K562 (cell line): ENCODE results near the gene SIRT4. TPM values are rescaled to one million over a fixed set of nuclear protein-coding genes. Genes with fewer than 3 reads are reported as not detected.

ENCODE experiments used
- CBFB ChIP-seq: sonication (generic); formaldehyde crosslinking; IDR thresholded peaks from 2 replicates; pipeline ENCODE4 v1.4.0; 2020; ENCODE audit warnings: mild to moderate bottlenecking, missing genetic modification reagents
- RBM34 ChIP-seq: fragments of 200-400 bp; formaldehyde crosslinking; IDR thresholded peaks from 2 replicates; pipeline ENCODE4 v1.6.1; 2018; ENCODE audit warnings: low read length, borderline replicate concordance; ENCODE audit not compliant: insufficient read depth
- SMAD4 ChIP-seq: fragments of 250-450 bp; sonication (Bioruptor Pico); conservative IDR thresholded peaks from 2 replicates; pipeline ENCODE4 v1.8.0; 2021; ENCODE audit warnings: inconsistent platforms, mild to moderate bottlenecking, moderate library complexity
- TAL1 ChIP-seq: fragments of 450-650 bp; IDR thresholded peaks from 2 replicates; pipeline ENCODE4 v1.6.1; 2016; ENCODE audit warnings: mild to moderate bottlenecking
- TEAD1 ChIP-seq, 2 experiments: fragments of 450-650 bp in 1 of 2; sonication (generic) in 1 of 2; formaldehyde crosslinking; IDR thresholded peaks; 2 replicates each; pipeline versions ENCODE4 v1.4.0 to v1.8.0; 2020 to 2022; ENCODE audit warnings: mild to moderate bottlenecking in 2 of 2, missing genetic modification reagents in 1 of 2
- ZZZ3 ChIP-seq: fragments of 450-650 bp; IDR thresholded peaks from 2 replicates; pipeline ENCODE4 v1.6.1; 2016; ENCODE audit warnings: antibody characterized with exemption, mild to moderate bottlenecking, moderate library complexity
- polyA plus RNA-seq, 8 experiments: library from polyadenylated mRNA; depleted of rRNA in 4 of 8; stranded (reverse) in 5 of 8; unstranded in 3 of 8; fragments of >200 nt; fragmentation: Nextera tagmentation in 2 of 8; fragmentation: Illumina TruSeq in 1 of 8; extraction: Ambion mirVana in 2 of 8; extraction: Trizol in 1 of 8; gene quantifications; 2 replicates each; pipeline versions ENCODE4 v1.2.1 to v1.2.3, GENCODE V29; 2011 to 2014; ENCODE audit warnings: inconsistent platforms in 1 of 8, missing spikeins in 1 of 8
- total RNA-seq, 7 experiments: library from RNA; depleted of rRNA in 6 of 7; stranded (reverse); fragments of >200 nt in 6 of 7; fragmentation: Illumina TruSeq in 2 of 7; extraction: Trizol in 2 of 7; gene quantifications; 2 replicates each; pipeline versions ENCODE4 v1.2.1 to v1.2.3, GENCODE V29; 2011 to 2021; ENCODE audit warnings: low replicate concordance in 1 of 7
- TF ChIP-seq, protein P1 (sequence below): fragments of 450-650 bp; IDR thresholded peaks from 2 replicates; pipeline ENCODE4 v1.6.1; 2017; ENCODE audit warnings: antibody characterized with exemption, mild to moderate bottlenecking
- TF ChIP-seq, protein P2 (sequence below), 2 experiments: fragments of 450-650 bp; IDR thresholded peaks; 2 replicates each; pipeline ENCODE4 v1.6.1; 2016; ENCODE audit warnings: mild to moderate bottlenecking in 2 of 2, borderline replicate concordance in 1 of 2, low read depth in 1 of 2, moderate library complexity in 1 of 2
- TF ChIP-seq, protein P3 (sequence below): fragments of 450-650 bp; IDR thresholded peaks from 2 replicates; pipeline ENCODE4 v1.6.1; 2016; ENCODE audit warnings: borderline replicate concordance
- TF ChIP-seq, protein P4 (sequence below): fragments of 450-650 bp; IDR thresholded peaks from 2 replicates; pipeline ENCODE4 v1.6.1; 2016

Gene SIRT4
- total and polyA plus RNA-seq, 9 of the 15 experiments (the other 6 are each of a cell fraction or from before 2014, with no cell fraction given) = 0.86 to 5.2 (median 2.4) TPM

DNA sequence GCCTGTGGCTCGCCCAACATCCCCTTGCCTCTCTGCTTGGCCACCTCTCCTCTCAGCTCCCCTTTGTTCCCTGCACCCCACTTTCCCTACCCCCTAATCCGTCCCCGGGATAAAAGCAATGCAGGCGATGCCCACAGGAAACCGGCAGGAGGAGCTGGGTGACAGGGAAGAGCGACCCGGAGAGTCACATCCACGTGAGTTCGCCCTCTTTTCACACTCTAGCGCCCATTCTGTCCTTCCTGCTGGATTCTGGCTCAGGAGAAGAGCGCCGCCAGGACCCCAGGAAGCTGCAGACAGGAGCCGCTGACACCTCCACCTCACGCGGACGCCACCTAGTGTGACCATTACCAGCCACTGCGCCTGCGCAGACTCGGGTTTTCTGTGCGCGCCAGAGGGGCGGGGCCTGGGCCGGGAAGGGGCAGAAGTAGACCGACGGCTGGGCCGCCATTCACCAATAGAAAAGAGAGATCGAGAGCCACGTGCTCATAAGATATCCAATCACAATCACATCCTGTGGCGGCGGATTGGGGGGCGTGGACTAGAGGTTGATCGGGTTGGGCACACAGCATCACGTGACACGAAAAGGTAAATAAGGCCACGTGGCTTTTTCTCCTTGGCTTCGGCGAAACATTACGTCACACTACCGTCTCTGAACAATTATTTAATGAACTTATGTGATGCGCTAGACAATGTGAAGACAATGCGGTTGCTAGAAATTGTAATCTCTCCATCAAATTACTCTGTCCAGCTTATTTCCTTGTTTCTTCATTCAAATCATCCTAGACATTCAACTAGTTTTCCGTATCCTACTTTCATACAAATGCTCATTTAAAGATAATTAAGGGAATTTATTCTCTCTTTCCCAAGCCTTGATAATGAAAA lies 15.3 kb downstream of the SIRT4 start (continued):
- TF ChIP-seq, protein P1, sequence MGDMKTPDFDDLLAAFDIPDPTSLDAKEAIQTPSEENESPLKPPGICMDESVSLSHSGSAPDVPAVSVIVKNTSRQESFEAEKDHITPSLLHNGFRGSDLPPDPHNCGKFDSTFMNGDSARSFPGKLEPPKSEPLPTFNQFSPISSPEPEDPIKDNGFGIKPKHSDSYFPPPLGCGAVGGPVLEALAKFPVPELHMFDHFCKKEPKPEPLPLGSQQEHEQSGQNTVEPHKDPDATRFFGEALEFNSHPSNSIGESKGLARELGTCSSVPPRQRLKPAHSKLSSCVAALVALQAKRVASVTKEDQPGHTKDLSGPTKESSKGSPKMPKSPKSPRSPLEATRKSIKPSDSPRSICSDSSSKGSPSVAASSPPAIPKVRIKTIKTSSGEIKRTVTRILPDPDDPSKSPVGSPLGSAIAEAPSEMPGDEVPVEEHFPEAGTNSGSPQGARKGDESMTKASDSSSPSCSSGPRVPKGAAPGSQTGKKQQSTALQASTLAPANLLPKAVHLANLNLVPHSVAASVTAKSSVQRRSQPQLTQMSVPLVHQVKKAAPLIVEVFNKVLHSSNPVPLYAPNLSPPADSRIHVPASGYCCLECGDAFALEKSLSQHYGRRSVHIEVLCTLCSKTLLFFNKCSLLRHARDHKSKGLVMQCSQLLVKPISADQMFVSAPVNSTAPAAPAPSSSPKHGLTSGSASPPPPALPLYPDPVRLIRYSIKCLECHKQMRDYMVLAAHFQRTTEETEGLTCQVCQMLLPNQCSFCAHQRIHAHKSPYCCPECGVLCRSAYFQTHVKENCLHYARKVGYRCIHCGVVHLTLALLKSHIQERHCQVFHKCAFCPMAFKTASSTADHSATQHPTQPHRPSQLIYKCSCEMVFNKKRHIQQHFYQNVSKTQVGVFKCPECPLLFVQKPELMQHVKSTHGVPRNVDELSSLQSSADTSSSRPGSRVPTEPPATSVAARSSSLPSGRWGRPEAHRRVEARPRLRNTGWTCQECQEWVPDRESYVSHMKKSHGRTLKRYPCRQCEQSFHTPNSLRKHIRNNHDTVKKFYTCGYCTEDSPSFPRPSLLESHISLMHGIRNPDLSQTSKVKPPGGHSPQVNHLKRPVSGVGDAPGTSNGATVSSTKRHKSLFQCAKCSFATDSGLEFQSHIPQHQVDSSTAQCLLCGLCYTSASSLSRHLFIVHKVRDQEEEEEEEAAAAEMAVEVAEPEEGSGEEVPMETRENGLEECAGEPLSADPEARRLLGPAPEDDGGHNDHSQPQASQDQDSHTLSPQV = no peak; the same call in 1 of the 2 replicates
- no peak for TF ChIP-seq RBM34
- TF ChIP-seq, protein P2, sequence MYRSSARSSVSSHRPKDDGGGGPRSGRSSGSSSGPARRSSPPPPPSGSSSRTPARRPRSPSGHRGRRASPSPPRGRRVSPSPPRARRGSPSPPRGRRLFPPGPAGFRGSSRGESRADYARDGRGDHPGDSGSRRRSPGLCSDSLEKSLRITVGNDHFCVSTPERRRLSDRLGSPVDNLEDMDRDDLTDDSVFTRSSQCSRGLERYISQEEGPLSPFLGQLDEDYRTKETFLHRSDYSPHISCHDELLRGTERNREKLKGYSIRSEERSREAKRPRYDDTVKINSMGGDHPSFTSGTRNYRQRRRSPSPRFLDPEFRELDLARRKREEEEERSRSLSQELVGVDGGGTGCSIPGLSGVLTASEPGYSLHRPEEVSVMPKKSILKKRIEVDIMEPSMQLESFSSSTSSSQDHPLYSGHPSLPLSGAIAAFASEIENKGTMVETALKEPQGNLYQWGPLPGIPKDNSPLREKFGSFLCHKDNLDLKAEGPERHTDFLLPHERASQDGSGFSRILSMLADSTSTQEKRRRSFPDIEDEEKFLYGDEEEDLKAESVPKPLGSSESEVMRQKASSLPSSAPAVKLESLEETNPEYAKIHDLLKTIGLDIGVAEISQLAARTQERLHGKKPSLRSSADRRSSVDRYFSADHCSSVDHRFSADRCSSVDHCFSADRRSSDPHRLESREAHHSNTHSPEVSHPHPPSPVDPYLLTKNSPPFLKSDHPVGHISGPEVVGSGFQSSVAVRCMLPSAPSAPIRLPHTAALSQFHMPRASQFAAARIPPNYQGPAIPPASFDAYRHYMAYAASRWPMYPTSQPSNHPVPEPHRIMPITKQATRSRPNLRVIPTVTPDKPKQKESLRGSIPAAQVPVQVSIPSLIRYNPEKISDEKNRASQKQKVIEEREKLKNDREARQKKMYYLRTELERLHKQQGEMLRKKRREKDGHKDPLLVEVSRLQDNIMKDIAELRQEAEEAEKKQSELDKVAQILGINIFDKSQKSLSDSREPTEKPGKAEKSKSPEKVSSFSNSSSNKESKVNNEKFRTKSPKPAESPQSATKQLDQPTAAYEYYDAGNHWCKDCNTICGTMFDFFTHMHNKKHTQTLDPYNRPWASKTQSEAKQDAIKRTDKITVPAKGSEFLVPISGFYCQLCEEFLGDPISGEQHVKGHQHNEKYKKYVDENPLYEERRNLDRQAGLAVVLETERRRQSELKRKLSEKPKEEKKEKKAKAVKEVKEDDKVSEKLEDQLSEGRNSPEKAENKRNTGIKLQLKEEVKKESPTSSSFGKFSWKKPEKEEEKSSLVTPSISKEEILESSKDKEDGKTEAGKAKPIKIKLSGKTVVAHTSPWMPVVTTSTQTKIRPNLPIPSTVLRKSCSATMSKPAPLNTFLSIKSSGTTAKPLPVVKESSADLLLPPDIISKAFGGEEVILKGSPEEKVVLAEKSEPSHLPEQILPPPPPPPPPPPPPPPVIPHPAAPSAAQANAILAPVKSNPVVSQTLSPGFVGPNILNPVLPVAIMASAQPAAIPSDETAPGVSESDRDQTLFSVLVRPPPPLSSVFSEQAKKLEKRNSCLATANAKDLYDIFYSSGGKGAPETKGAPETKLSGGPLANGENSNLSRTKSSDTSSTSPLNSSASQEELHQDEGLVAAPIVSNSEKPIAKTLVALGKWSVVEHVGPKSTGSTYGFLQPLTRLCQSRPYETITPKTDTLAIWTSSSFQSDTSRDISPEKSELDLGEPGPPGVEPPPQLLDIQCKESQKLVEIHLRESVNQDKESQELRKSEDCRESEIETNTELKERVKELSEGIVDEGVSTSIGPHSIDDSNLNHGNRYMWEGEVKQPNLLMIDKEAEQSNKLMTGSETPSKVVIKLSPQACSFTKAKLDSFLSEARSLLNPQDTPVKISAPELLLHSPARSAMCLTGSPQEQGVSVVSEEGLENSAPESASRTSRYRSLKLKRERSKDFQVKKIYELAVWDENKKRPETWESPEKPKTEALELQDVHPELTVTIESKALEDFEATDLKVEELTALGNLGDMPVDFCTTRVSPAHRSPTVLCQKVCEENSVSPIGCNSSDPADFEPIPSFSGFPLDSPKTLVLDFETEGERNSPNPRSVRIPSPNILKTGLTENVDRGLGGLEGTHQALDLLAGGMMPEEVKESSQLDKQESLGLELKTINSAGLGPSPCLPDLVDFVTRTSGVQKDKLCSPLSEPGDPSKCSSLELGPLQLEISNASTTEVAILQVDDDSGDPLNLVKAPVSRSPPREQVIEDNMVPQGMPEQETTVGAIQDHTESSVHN (IDR thresholded peaks at IDR 0.05; ENCODE audit: borderline replicate concordance in 1 of 2, low read depth in 1 of 2) = peak in 1 of 2 experiments; percentile 53; a peak in 1 of 4 replicates
- TF ChIP-seq, protein P3, sequence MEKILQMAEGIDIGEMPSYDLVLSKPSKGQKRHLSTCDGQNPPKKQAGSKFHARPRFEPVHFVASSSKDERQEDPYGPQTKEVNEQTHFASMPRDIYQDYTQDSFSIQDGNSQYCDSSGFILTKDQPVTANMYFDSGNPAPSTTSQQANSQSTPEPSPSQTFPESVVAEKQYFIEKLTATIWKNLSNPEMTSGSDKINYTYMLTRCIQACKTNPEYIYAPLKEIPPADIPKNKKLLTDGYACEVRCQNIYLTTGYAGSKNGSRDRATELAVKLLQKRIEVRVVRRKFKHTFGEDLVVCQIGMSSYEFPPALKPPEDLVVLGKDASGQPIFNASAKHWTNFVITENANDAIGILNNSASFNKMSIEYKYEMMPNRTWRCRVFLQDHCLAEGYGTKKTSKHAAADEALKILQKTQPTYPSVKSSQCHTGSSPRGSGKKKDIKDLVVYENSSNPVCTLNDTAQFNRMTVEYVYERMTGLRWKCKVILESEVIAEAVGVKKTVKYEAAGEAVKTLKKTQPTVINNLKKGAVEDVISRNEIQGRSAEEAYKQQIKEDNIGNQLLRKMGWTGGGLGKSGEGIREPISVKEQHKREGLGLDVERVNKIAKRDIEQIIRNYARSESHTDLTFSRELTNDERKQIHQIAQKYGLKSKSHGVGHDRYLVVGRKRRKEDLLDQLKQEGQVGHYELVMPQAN = peak; percentile 52
- no peak for TF ChIP-seq ZZZ3
- TF ChIP-seq, protein P4, sequence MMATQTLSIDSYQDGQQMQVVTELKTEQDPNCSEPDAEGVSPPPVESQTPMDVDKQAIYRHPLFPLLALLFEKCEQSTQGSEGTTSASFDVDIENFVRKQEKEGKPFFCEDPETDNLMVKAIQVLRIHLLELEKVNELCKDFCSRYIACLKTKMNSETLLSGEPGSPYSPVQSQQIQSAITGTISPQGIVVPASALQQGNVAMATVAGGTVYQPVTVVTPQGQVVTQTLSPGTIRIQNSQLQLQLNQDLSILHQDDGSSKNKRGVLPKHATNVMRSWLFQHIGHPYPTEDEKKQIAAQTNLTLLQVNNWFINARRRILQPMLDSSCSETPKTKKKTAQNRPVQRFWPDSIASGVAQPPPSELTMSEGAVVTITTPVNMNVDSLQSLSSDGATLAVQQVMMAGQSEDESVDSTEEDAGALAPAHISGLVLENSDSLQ = peak; percentile 82
- no peak for TF ChIP-seq CBFB (CRISPR knock-in tag)
- no peak for TF ChIP-seq TAL1
- TF ChIP-seq TEAD1 (CRISPR knock-in tag; IDR thresholded peaks at IDR 0.05) = peak in 1 of 2 experiments; percentile 48; a peak in 2 of 4 replicates
- peak; percentile 26; the same call in 1 of the 2 replicates for TF ChIP-seq SMAD4 (CRISPR knock-in tag)
